BJ (cell line): ENCODE results near the gene CEP295NL. TPM values are rescaled to one million over a fixed set of nuclear protein-coding genes. Genes with fewer than 3 reads are reported as not detected.

Experiments
- CTCF ChIA-PET: fragments of 350-600 bp; formaldehyde crosslinking; extraction: SDS; loops from one replicate; lab custom pipeline; 2021; ENCODE audit warnings: antibody characterized with exemption, inconsistent platforms; lab: Yijun Ruan, JAX
- POLR2A ChIA-PET: fragments of 300-600 bp; sonication (Branson Sonifier 250); formaldehyde crosslinking; extraction: SDS; loops from one replicate; lab custom pipeline; 2021; ENCODE audit warnings: antibody characterized with exemption; lab: Charles Lee
- DNase-seq: peaks from one replicate; pipeline ENCODE4 v3.0.0-alpha.2; 2011; ENCODE audit warnings: low read depth
- H3K27me3 ChIP-seq: 2 replicates; pipeline ENCODE4 v1.6.0; 2011; ENCODE audit warnings: low read length; ENCODE audit not compliant: control insufficient read depth, insufficient read depth
- H3K36me3 ChIP-seq: 2 replicates; pipeline ENCODE4 v1.5.1; 2011; ENCODE audit warnings: low read length; ENCODE audit not compliant: control insufficient read depth, insufficient read depth
- H3K4me3 ChIP-seq: 2 replicates; pipeline ENCODE4 v1.5.1; 2011; ENCODE audit warnings: low read depth, mild to moderate bottlenecking, control low read depth, low read length
- polyA plus RNA-seq: library from polyadenylated mRNA; depleted of rRNA; stranded (reverse); fragments of >200 nt; gene quantifications from 2 replicates; pipeline ENCODE4 v1.2.3, GENCODE V29; 2011
- TF ChIP-seq, protein P1 (sequence below): IDR thresholded peaks from 2 replicates; pipeline ENCODE4 v1.5.1; 2011; ENCODE audit warnings: low read depth, mild to moderate bottlenecking, control low read depth, inconsistent platforms, low read length, moderate library complexity; ENCODE audit not compliant: insufficient read depth

The CEP295NL gene
- polyA plus RNA-seq, 1 experiment = 0.15 TPM

DNA sequence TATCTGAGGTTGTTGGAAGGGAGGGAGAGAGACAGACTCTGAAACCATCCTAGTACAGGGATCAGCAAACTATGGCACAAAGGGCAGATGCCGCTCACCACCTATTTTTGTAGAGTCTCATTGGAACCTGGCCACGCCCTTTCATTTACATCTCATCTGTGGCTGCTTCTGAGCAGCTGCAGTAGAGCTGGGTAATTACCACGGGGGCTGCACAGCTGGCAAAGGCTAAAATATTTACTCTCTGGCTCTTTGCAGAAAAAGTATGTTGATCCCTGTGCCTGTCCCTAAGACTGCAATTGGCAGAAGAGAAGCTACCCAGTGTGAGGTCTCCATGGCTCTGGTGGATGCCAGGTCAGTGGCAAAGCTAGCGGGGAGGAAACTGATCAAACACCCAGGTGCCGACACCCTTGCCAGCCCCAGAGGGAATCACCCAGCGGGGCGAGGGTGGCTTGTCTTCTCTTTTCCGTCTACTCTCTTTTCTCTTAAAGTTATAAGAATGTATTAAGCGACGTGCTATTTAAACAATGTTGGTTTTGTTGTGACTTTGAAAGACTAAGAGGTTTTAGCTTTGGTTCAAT lies 14.0 kb downstream of the CEP295NL start:
- peaks cover 18% of the 10 kb centered on the region for H3K36me3 ChIP-seq
- no peak overlapping the region for H3K4me3 ChIP-seq
- CTCF ChIA-PET = interaction anchor here (0.6 kb wide), 1 partner anchor 34 kb away, joined by 3 read pairs; no protein-coding TSS in a partner anchor
- DNase-seq = no peak
- TF ChIP-seq, protein P1, sequence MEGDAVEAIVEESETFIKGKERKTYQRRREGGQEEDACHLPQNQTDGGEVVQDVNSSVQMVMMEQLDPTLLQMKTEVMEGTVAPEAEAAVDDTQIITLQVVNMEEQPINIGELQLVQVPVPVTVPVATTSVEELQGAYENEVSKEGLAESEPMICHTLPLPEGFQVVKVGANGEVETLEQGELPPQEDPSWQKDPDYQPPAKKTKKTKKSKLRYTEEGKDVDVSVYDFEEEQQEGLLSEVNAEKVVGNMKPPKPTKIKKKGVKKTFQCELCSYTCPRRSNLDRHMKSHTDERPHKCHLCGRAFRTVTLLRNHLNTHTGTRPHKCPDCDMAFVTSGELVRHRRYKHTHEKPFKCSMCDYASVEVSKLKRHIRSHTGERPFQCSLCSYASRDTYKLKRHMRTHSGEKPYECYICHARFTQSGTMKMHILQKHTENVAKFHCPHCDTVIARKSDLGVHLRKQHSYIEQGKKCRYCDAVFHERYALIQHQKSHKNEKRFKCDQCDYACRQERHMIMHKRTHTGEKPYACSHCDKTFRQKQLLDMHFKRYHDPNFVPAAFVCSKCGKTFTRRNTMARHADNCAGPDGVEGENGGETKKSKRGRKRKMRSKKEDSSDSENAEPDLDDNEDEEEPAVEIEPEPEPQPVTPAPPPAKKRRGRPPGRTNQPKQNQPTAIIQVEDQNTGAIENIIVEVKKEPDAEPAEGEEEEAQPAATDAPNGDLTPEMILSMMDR = no peak
- H3K27me3 ChIP-seq = no peaks in the 10 kb centered on the region
- POLR2A ChIA-PET = no interaction called here

DNA sequence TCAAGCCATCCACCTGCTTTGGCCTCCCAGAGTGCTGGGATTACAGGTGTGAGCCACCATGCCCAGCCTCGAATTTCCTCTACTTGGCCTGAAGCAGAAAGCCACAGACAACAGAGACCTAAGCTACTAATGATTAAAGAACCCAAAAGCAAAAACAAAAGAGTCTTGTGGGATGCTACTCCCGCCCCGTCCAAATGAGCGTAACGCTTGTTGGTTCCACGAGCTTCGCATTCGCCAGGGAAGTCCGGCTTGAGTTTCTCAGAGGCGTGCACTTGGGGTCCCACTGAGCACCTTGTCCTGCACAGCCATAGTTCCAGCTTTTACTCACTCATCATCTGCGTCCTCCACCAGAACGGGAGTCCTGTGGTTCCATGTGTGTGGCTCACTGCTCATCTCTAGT lies 16.0 kb downstream of the CEP295NL start:
- CTCF ChIA-PET = interaction anchor here (1.0 kb wide), 1 partner anchor 42 kb away, joined by 3 read pairs; no protein-coding TSS in a partner anchor
- Histone ChIP-seq H3K27me3 (no peaks in the 10 kb centered on the region), H3K36me3 (peaks cover 8% of the 10 kb centered on the region), H3K4me3 (no peak overlapping the region)
- DNase-seq = no peak
- POLR2A ChIA-PET = no interaction called here
- TF ChIP-seq, protein P1 = no peak

DNA sequence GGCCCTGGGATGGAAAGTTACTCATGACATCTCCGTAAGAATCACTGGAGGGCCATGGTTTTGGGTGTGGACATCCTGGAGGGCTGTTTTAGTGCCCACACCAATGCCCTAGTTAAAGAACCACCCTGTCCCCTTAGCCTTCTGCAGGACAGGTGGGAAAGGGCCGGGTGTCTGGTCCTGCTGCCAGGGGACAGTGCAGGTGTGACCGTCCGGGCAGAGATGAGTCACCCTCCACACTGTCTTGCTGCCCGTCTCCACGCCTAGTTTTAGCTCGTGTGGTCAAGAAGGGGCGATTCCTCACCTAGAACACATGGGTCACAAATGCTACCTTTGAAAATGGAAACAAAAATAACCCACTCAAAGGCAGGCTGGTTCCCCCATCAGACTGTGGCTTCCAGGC lies 17.0 kb downstream of the CEP295NL start:
- peaks cover 3% of the 10 kb centered on the region for H3K36me3 ChIP-seq
- H3K4me3 ChIP-seq = no peak overlapping the region
- ChIA-PET CTCF (interaction anchor here (5.1 kb wide), 1 partner anchor 86 kb away, joined by 27 read pairs; no protein-coding TSS in a partner anchor), POLR2A (no interaction called here)
- H3K27me3 ChIP-seq = no peaks in the 10 kb centered on the region
- TF ChIP-seq, protein P1 = no peak
- DNase-seq = no peak

DNA sequence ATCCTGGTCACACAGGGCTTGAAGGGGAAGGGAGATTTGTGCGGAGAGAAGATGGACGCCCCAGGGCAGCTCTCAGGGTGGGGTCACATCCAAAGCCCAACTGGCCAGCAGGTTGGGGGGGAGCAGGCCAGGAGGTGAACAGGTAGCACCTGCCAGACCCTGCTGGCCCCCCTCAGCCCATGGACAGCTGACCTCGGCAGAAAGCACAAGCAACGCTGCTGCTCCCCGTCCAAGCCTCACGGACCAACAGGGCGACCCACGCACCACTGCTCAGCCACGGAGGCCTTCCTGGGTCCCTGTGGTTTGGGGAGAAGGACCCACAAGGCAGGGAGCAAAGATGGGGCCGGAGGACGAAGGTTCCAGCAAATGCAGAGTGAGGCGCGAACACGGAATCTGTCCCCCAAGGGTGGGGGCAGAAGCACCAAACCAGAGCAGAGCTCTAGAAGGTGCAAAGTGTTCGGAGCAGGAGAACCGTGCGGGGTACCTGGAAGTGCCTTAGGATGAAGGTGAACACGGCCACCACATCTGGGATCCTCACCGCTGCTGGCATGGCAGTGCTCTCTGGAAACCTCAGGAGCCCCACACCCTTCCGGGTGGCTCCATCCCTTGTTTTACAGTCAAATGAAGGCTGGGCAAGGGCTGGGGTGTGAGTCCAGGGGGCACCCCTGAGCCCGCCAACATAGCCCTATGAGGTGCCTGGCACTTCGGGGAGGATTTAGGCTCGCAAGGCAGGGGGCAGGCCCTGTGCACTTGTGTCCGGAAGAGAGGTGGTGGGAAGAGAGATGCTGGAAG lies 17.9 kb downstream of the CEP295NL start:
- peaks cover 1% of the 10 kb centered on the region for H3K36me3 ChIP-seq
- TF ChIP-seq, protein P1 = no peak
- no peak overlapping the region for H3K4me3 ChIP-seq
- POLR2A ChIA-PET = no interaction called here
- DNase-seq = no peak
- CTCF ChIA-PET = interaction anchor here (1.2 to 5.1 kb wide), 2 partner anchors 17 to 87 kb away, joined by 3 to 27 read pairs; no protein-coding TSS in a partner anchor
- H3K27me3 ChIP-seq = no peaks in the 10 kb centered on the region
